HL-60 (cell line): Measurements from ENCODE around the gene NCEH1.

Experiments
- DNase-seq, 2 experiments: peaks; one replicate each; pipeline ENCODE4 v3.0.0-alpha.2; 2010 to 2020; ENCODE audit warnings: low read depth in 1 of 2, low spot score in 1 of 2
- H3K27ac ChIP-seq: fragments of 250-450 bp; sonication (Bioruptor Pico); replicated peaks from 2 replicates; pipeline ENCODE4 v1.5.1; 2020; ENCODE audit warnings: mild to moderate bottlenecking, moderate library complexity
- H3K27me3 ChIP-seq: fragments of 250-450 bp; sonication (Bioruptor Pico); 2 replicates; pipeline ENCODE4 v1.5.1; 2021; ENCODE audit warnings: mild to moderate bottlenecking, moderate library complexity; ENCODE audit not compliant: insufficient read depth, poor library complexity, severe bottlenecking
- H3K4me3 ChIP-seq: replicated peaks from 2 replicates; pipeline ENCODE4 v1.5.1; 2011; ENCODE audit warnings: mild to moderate bottlenecking, control low read depth, low read length; ENCODE audit not compliant: insufficient read depth
- CTCF ChIP-seq: IDR thresholded peaks from one replicate; pipeline ENCODE4 v1.5.1; 2011; ENCODE audit warnings: low read length, control low read depth, inconsistent platforms; ENCODE audit not compliant: insufficient read depth
- GABPA ChIP-seq: IDR thresholded peaks from 2 replicates; pipeline ENCODE4 v1.6.1; 2012; ENCODE audit warnings: low read depth
- POLR2AphosphoS5 ChIP-seq: IDR thresholded peaks from 2 replicates; pipeline ENCODE4 v1.6.1; 2012; ENCODE audit warnings: low read depth
- REST ChIP-seq: IDR thresholded peaks from 2 replicates; pipeline ENCODE4 v1.6.1; 2012; ENCODE audit warnings: low read depth; ENCODE audit not compliant: insufficient replicate concordance
- SPI1 ChIP-seq: IDR thresholded peaks from 2 replicates; pipeline ENCODE4 v1.6.1; 2012; ENCODE audit warnings: low read depth, mild to moderate bottlenecking, borderline replicate concordance

NCEH1 gene

GRCh38 chr3:172702256-172702655 is 8.6 kb downstream of the NCEH1 start:
- Histone ChIP-seq H3K4me3 (no peak overlapping the region), H3K27ac (no peak overlapping the region), H3K27me3 (no peaks in the 10 kb centered on the region)
- no peak for TF ChIP-seq POLR2AphosphoS5
- no peak for TF ChIP-seq REST
- TF ChIP-seq SPI1, result no peak
- no peak for TF ChIP-seq GABPA
- TF ChIP-seq CTCF, result no peak
- no peak for DNase-seq

DNA sequence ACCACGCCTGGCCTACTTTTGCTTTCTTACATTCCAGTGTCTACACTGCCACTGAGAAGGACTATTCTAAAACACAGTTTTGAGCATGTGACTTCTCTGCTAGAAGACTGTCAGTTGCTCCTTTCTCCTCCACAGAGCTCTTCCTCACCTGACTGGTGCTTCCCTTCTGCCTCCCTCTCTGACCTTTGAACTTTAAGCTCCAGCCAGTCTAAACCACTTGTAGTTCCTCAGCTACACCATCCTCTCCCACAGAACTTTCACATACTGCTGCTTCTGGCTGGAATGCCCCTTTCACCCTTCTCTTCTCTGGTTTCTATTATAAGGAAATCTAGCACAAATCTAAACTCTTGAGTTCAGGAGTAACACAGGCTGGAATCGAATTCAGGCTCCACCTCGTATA is 9.1 kb downstream of the NCEH1 start:
- no peak overlapping the region for H3K27ac ChIP-seq
- TF ChIP-seq REST, result no peak
- TF ChIP-seq CTCF, result no peak
- TF ChIP-seq SPI1, result no peak
- no peaks in the 10 kb centered on the region for H3K27me3 ChIP-seq
- H3K4me3 ChIP-seq, result no peak overlapping the region
- DNase-seq, result peak in 1 of 2 experiments; percentile 26

- Histone ChIP-seq H3K27ac (no peak overlapping the region), H3K27me3 (no peaks in the 10 kb centered on the region), H3K4me3 (no peak overlapping the region)
- DNase-seq, result no peak
- TF ChIP-seq SPI1 (no peak), REST (no peak), POLR2AphosphoS5 (no peak), GABPA (no peak), CTCF (no peak)
These were observed 9.9 kb downstream of the NCEH1 start for GRCh38 chr3:172700936-172701455.
